Measurements from ENCODE around the gene SPRYD4. TPM values are rescaled to one million over a fixed set of nuclear protein-coding genes. Genes with fewer than 3 reads are reported as not detected.

The SPRYD4 gene
- total RNA-seq, 1 donor from 2014 or later: 4.9 TPM

GRCh38 chr12:56450241-56450640 is 18.1 kb upstream of the SPRYD4 start:
- H3K4me3 Mint-ChIP-seq: peak overlapping the region; percentile 97
- DNase-seq (ENCODE audit: low read depth, low spot score): no peak
- H3K9me3 Mint-ChIP-seq: peaks cover 2% of the 10 kb centered on the region
- H3K4me1 Mint-ChIP-seq: peaks cover 36% of the 10 kb centered on the region
- TF ChIP-seq CTCF (conservative IDR thresholded peaks at IDR 0.05): no peak
- H3K36me3 Mint-ChIP-seq (ENCODE audit: low read depth): peaks cover 14% of the 10 kb centered on the region
- no peak overlapping the region for H3K27ac Mint-ChIP-seq (ENCODE audit: unreplicated experiment)
- H3K27me3 Mint-ChIP-seq (ENCODE audit: low read depth): no peaks in the 10 kb centered on the region

GRCh38 chr12:56451147-56451546 is 17.2 kb upstream of the SPRYD4 start:
- H3K36me3 Mint-ChIP-seq (ENCODE audit: low read depth): peaks cover 10% of the 10 kb centered on the region
- H3K4me3 Mint-ChIP-seq: peak overlapping the region; percentile 76
- no peaks in the 10 kb centered on the region for H3K27me3 Mint-ChIP-seq (ENCODE audit: low read depth)
- H3K9me3 Mint-ChIP-seq: peaks cover under 1% of the 10 kb centered on the region
- H3K27ac Mint-ChIP-seq (ENCODE audit: unreplicated experiment): no peak overlapping the region
- no peak for DNase-seq (ENCODE audit: low read depth, low spot score)
- peaks cover 30% of the 10 kb centered on the region for H3K4me1 Mint-ChIP-seq
- TF ChIP-seq CTCF (conservative IDR thresholded peaks at IDR 0.05): no peak

- Mint-ChIP-seq H3K27ac (ENCODE audit: unreplicated experiment) (no peak within 1 kb of the TSS), H3K4me3 (no peak within 1 kb of the TSS), H3K9me3 (no peaks in the 10 kb centered on the region), H3K36me3 (ENCODE audit: low read depth) (no peaks in the 10 kb centered on the region), H3K27me3 (ENCODE audit: low read depth) (no peaks in the 10 kb centered on the region), H3K4me1 (peaks cover 13% of the 10 kb centered on the region)
- DNase-seq (ENCODE audit: low read depth, low spot score): no peak
- TF ChIP-seq CTCF (conservative IDR thresholded peaks at IDR 0.05): no peak
These were observed 13.8 kb upstream of the SPRYD4 start, which contains the start of gene MIP for GRCh38 chr12:56454557-56454956. Gene MIP (minus strand): TSS chr12:56454657. CDS start chr12:56454613, 44 bp downstream.

GRCh38 chr12:56457817-56458216 is 10.6 kb upstream of the SPRYD4 start:
- Mint-ChIP-seq H3K9me3 (no peaks in the 10 kb centered on the region), H3K27ac (ENCODE audit: unreplicated experiment) (no peak overlapping the region), H3K27me3 (ENCODE audit: low read depth) (no peaks in the 10 kb centered on the region), H3K4me3 (no peak overlapping the region), H3K4me1 (peaks cover 6% of the 10 kb centered on the region), H3K36me3 (ENCODE audit: low read depth) (no peaks in the 10 kb centered on the region)
- DNase-seq (ENCODE audit: low read depth, low spot score): no peak
- TF ChIP-seq CTCF (conservative IDR thresholded peaks at IDR 0.05): no peak

- Mint-ChIP-seq H3K27ac (ENCODE audit: unreplicated experiment) (no peak overlapping the region), H3K36me3 (ENCODE audit: low read depth) (no peaks in the 10 kb centered on the region), H3K27me3 (ENCODE audit: low read depth) (no peaks in the 10 kb centered on the region), H3K4me1 (peaks cover 19% of the 10 kb centered on the region), H3K4me3 (no peak overlapping the region), H3K9me3 (no peaks in the 10 kb centered on the region)
- DNase-seq (ENCODE audit: low read depth, low spot score): no peak
- TF ChIP-seq CTCF (conservative IDR thresholded peaks at IDR 0.05): no peak
These were observed 6.9 kb upstream of the SPRYD4 start for GRCh38 chr12:56461235-56462159.
